ENCODE measurements around the gene RNU6-9. TPM values are rescaled to one million over a fixed set of nuclear protein-coding genes. Genes with fewer than 3 reads are reported as not detected.
A peak's percentile ranks its signal among the peaks of the same experiment; 100 is the strongest.
"Not testable (repeated sequence)": the region's sequence is repeated elsewhere in the genome, so short reads cannot be mapped to it uniquely, and the experiment has no call there.

RNU6-9 gene
- total RNA-seq, result not detected

- Mint-ChIP-seq H3K4me1 (peaks cover 5% of the 10 kb centered on the region), H3K4me3 (peak within 1 kb of the TSS; percentile 85), H3K9me3 (no peaks in the 10 kb centered on the region), H3K36me3 (ENCODE audit: low read depth) (peaks cover 38% of the 10 kb centered on the region), H3K27ac (peak within 1 kb of the TSS; percentile 99), H3K27me3 (no peaks in the 10 kb centered on the region)
- ATAC-seq (replicated peaks), result peak; percentile 94
Observed at GRCh38 chr19:892894-893689, at the start of gene RNU6-9, which contains the start of gene MED16. Gene RNU6-9 (plus strand): TSS chr19:893484. Gene MED16 (minus strand): TSS chr19:893187. CDS start chr19:891131, 2,056 bp downstream.

DNA sequence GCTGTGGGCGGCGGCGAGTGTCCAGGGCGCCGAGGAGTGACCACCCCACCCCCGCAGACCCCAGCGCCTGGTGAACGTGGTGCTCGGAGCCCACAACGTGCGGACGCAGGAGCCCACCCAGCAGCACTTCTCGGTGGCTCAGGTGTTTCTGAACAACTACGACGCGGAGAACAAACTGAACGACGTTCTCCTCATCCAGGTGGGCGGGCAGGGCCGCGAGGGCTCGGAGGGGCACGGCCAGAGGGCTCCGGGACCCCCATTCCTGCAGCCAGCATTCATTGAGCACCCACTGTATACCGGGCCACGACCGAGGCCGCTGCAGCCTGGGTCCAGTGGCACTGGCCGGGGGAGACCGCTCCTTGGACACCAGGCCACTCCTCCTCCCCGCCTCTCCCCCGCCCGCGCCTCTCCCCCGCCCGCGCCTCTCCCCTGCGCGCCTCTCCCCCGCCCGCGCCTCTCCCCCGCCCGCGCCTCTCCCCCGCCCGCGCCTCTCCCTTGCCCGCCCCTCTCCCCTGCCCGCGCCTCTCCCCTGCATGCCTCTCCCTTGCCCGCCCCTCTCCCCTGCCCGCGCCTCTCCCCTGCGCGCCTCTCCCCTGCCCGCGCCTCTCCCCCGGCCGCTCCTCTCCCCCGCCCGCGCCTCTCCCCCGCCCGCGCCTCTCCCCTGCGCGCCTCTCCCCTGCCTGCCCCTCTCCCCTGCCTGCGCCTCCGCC is 49.3 kb upstream of the RNU6-9 start:
- Mint-ChIP-seq H3K27ac (no peak overlapping the region), H3K4me3 (no peak overlapping the region), H3K27me3 (peaks cover 18% of the 10 kb centered on the region), H3K4me1 (peaks cover 4% of the 10 kb centered on the region), H3K36me3 (ENCODE audit: low read depth) (no peaks in the 10 kb centered on the region), H3K9me3 (no peaks in the 10 kb centered on the region)
- no peak for ATAC-seq (replicated peaks)

DNA sequence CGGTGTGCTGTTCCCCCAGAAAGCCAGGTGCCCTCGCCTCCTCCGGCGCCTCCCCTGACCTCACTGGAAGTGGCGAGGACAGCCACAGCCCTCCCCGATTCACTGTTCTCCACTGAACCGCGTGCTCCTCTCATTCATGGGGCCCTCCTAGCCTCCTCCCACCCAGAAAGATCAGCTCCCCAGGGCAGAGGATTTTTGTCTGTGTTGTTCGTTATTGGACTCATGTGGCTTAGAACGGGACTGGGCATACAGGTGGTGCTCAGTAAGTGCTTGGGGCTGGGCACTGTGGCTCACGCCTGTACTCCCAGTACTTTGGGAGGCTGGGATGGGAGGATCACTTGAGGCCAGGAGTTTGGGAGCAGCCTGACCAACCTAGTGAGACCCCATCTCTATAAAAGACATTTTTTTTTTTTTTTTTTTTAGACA is 48.7 kb upstream of the RNU6-9 start:
- H3K9me3 Mint-ChIP-seq, result no peaks in the 10 kb centered on the region
- peaks cover 4% of the 10 kb centered on the region for H3K4me1 Mint-ChIP-seq
- no peak for ATAC-seq (replicated peaks)
- no peak overlapping the region for H3K27ac Mint-ChIP-seq
- peaks cover 18% of the 10 kb centered on the region for H3K27me3 Mint-ChIP-seq
- H3K36me3 Mint-ChIP-seq (ENCODE audit: low read depth), result no peaks in the 10 kb centered on the region
- H3K4me3 Mint-ChIP-seq, result no peak overlapping the region

GRCh38 chr19:845707-846521 is 47.4 kb upstream of the RNU6-9 start:
- no peak overlapping the region for H3K4me3 Mint-ChIP-seq
- peaks cover 18% of the 10 kb centered on the region for H3K27me3 Mint-ChIP-seq
- H3K27ac Mint-ChIP-seq, result no peak overlapping the region
- H3K36me3 Mint-ChIP-seq (ENCODE audit: low read depth), result no peaks in the 10 kb centered on the region
- peaks cover 4% of the 10 kb centered on the region for H3K4me1 Mint-ChIP-seq
- no peak for ATAC-seq (replicated peaks)
- no peaks in the 10 kb centered on the region for H3K9me3 Mint-ChIP-seq

DNA sequence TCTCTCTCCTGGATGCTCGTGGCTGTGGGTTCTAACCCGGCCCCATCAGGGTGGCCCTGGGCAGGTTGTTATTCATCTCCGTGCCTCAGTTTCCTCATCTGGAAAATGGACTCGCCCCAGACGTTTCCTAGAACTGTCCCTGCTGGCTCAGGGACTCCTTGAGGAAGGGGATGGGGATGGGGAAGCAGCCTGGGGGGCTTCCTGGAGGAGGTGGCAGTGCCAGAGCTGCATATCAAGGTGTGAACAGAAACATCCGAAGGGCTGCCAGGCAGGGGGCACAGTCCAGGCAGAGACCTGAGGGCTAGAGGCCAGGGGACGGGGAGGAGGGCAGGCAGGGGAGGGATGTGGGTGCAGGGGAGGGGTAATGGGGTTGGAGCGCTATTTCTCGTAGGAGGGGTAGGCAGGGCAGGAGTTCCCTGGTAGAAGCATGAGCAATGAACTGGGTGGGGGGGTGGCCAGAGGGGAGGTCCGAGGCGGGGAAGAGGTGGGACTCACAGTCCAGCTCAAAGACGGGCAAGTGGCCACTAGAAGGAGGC is 44.8 kb upstream of the RNU6-9 start:
- H3K27ac Mint-ChIP-seq, result no peak overlapping the region
- no peaks in the 10 kb centered on the region for H3K36me3 Mint-ChIP-seq (ENCODE audit: low read depth)
- no peak for ATAC-seq (replicated peaks)
- no peaks in the 10 kb centered on the region for H3K4me1 Mint-ChIP-seq
- peaks cover 12% of the 10 kb centered on the region for H3K27me3 Mint-ChIP-seq
- no peak overlapping the region for H3K4me3 Mint-ChIP-seq
- no peaks in the 10 kb centered on the region for H3K9me3 Mint-ChIP-seq

DNA sequence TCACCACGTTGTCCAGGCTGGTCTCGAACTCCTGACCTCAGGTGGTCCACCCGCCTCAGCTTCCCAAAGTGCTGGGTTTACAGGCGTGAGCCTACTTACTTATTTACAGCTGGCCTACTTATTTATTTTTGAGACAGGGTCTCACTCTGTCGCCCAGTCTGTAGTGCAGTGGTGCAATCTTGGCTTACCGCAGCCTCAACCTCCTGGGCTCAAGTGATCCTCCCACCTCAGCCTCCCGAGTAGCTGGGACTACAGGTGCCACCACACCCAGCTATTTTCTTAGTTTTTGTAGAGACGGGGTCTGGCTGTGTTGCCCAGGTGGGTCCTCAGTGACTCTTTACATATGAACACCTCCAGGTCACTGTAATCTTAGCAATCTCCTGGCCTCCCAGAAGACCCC is 44.1 kb upstream of the RNU6-9 start:
- not testable (repeated sequence) for H3K27ac Mint-ChIP-seq; H3K4me1 Mint-ChIP-seq; H3K4me3 Mint-ChIP-seq; H3K9me3 Mint-ChIP-seq; H3K36me3 Mint-ChIP-seq (ENCODE audit: low read depth); ATAC-seq (replicated peaks)
- peaks cover 12% of the 10 kb centered on the region for H3K27me3 Mint-ChIP-seq

DNA sequence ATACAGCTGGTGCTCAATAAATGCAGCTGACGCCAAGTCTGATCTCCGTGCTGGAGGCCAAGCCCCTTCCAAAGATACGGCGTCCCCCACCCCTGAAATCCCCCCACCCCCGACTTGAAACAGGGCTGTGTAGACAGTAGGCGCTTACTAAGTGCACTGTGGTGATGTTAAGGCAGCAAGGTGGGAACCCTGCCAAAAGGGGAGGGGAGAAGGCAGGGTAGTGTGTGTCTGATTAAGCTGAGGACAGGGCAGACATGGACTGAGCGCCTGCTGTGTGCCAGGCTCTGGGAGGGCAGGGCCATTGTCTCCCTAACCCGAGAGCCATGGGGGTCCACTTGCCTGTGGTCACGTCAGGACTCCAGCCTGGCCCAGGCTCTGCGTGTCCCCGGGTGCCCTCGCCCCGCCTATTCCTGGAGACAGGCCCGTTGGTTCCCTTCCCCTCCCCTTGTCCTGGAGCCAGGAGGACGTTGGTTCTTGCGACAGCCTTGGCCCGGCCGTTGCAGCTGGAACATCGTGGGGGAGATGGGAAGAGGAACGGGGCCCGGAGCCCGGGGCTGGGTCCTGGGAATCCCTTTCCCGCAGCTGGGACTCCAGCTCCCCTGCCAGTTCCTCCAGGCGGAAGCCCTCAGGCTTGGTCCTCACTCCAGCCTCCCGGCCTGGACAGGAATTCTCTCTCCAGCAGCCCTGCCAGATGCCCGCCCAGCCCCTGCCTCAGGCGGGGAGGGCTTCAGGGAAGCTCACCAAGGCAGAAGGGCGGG is 42.9 kb upstream of the RNU6-9 start:
- H3K4me3 Mint-ChIP-seq, result no peak overlapping the region
- peaks cover 8% of the 10 kb centered on the region for H3K27me3 Mint-ChIP-seq
- H3K9me3 Mint-ChIP-seq, result no peaks in the 10 kb centered on the region
- no peak for ATAC-seq (replicated peaks)
- no peaks in the 10 kb centered on the region for H3K36me3 Mint-ChIP-seq (ENCODE audit: low read depth)
- no peak overlapping the region for H3K27ac Mint-ChIP-seq
- no peaks in the 10 kb centered on the region for H3K4me1 Mint-ChIP-seq

- no peaks in the 10 kb centered on the region for H3K4me1 Mint-ChIP-seq
- H3K9me3 Mint-ChIP-seq, result no peaks in the 10 kb centered on the region
- no peaks in the 10 kb centered on the region for H3K36me3 Mint-ChIP-seq (ENCODE audit: low read depth)
- H3K27ac Mint-ChIP-seq, result no peak overlapping the region
- ATAC-seq (replicated peaks), result no peak
- H3K4me3 Mint-ChIP-seq, result no peak overlapping the region
- peaks cover 5% of the 10 kb centered on the region for H3K27me3 Mint-ChIP-seq
Observed at GRCh38 chr19:850979-851335, 42.3 kb upstream of the RNU6-9 start.

- H3K9me3 Mint-ChIP-seq, result no peaks in the 10 kb centered on the region
- H3K36me3 Mint-ChIP-seq (ENCODE audit: low read depth), result no peaks in the 10 kb centered on the region
- no peak for ATAC-seq (replicated peaks)
- no peak within 1 kb of the TSS for H3K4me3 Mint-ChIP-seq
- no peak within 1 kb of the TSS for H3K27ac Mint-ChIP-seq
- peaks cover under 1% of the 10 kb centered on the region for H3K27me3 Mint-ChIP-seq
- no peaks in the 10 kb centered on the region for H3K4me1 Mint-ChIP-seq
Observed at GRCh38 chr19:852136-853013, 40.9 kb upstream of the RNU6-9 start, which contains the start of gene ELANE. Gene ELANE (plus strand): TSS chr19:852303. CDS start chr19:852329, 26 bp downstream.

- Mint-ChIP-seq H3K27ac (no peak overlapping the region), H3K4me3 (no peak overlapping the region), H3K9me3 (no peaks in the 10 kb centered on the region), H3K4me1 (no peaks in the 10 kb centered on the region), H3K36me3 (ENCODE audit: low read depth) (no peaks in the 10 kb centered on the region), H3K27me3 (no peaks in the 10 kb centered on the region)
- ATAC-seq (replicated peaks), result no peak
Observed at GRCh38 chr19:853014-853585, 40.2 kb upstream of the RNU6-9 start.

DNA sequence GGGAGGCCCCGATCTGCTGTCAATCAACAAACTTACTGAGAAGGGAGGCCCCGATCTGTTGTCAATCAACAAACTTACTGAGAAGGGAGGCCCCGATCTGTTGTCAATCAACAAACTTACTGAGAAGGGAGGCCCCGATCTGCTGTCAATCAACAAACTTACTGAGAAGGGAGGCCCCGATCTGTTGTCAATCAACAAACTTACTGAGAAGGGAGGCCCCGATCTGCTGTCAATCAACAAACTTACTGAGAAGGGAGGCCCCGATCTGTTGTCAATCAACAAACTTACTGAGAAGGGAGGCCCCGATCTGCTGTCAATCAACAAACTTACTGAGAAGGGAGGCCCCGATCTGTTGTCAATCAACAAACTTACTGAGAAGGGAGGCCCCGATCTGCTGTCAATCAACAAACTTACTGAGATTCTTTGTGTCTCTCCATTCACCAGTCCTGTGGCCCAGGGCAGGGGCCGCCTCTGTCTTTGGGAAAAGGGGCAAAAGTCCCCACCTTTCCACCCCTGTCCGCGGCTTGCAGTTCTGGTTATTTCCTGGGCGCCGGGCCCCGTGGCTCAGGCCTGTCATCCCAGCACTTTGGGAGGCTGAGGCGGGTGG is 39.6 kb upstream of the RNU6-9 start:
- H3K4me3 Mint-ChIP-seq; H3K4me1 Mint-ChIP-seq; H3K36me3 Mint-ChIP-seq (ENCODE audit: low read depth); H3K27ac Mint-ChIP-seq; H3K9me3 Mint-ChIP-seq; H3K27me3 Mint-ChIP-seq; ATAC-seq (replicated peaks): not testable (repeated sequence)

- Mint-ChIP-seq H3K4me1 (no peaks in the 10 kb centered on the region), H3K36me3 (ENCODE audit: low read depth) (no peaks in the 10 kb centered on the region), H3K9me3 (no peaks in the 10 kb centered on the region), H3K4me3 (no peak overlapping the region), H3K27ac (no peak overlapping the region), H3K27me3 (no peaks in the 10 kb centered on the region)
- ATAC-seq (replicated peaks), result no peak
Observed at GRCh38 chr19:854549-854948, 38.7 kb upstream of the RNU6-9 start.

Data from activated T-helper 17 cell treated with anti-CD3 and anti-CD28 coated beads, Interleukin-2, amount 50 U/mL, for 72 hours (primary cell).